K562 (cell line): ENCODE measurements around the gene PPP1R14C. TPM values are rescaled to one million over a fixed set of nuclear protein-coding genes. Genes with fewer than 3 reads are reported as not detected.

Experiments
- ATAC-seq: fragments of 200-7000 bp; cut with Tn5 transposase; 3 replicates; pipeline ENCODE4 v1.9.1; 2020; ENCODE audit warnings: moderate library complexity
- BruUV-seq: library from RNA; stranded (reverse); fragments of 400-500 nt; replicated peaks from 2 replicates; lab custom pipeline; 2021; lab: Mats Ljungman, UMichigan
- CTCF ChIA-PET: fragments of 300-600 bp; formaldehyde crosslinking; extraction: SDS; loops from one replicate; lab custom pipeline; 2021; ENCODE audit warnings: low intra/inter-chr PET ratio; lab: Yijun Ruan, JAX
- POLR2A ChIA-PET: fragments of 300-600, 350-650 bp; sonication (Branson Sonifier 250); formaldehyde crosslinking; extraction: SDS; loops from one replicate; lab custom pipeline; 2021; ENCODE audit warnings: antibody characterized with exemption, inconsistent platforms; lab: Yijun Ruan, JAX
- DNase-seq, 4 experiments: peaks; one replicate each; pipeline versions ENCODE4 v3.0.0 to v3.0.0-alpha.2; 2011 to 2018; ENCODE audit warnings: low spot score in 3 of 4, mixed read lengths in 3 of 4; ENCODE audit errors: extremely low read depth in 1 of 4
- FAIRE-seq: peaks from 2 replicates; lab custom pipeline; 2011; peaks lifted over from hg19 to GRCh38; lab: Jason Lieb, UNC
- H2AFZ ChIP-seq: 2 replicates; pipeline ENCODE4 v1.6.0; 2011; ENCODE audit warnings: low read depth, low read length, control low read depth, inconsistent platforms
- H3K27ac ChIP-seq: fragments of 200-600 bp; 3 replicates; pipeline ENCODE4 v1.8.0; 2011; ENCODE audit warnings: low read depth, mild to moderate bottlenecking, control low read depth, inconsistent platforms, low read length, moderate library complexity, mixed read lengths; ENCODE audit errors: extremely low read depth
- H3K27me3 ChIP-seq, 2 experiments: fragments of 300-600 bp in 1 of 2; 2 replicates in 1 of 2; 3 replicates in 1 of 2; pipeline versions ENCODE4 v1.6.0 to v1.8.0; 2011; ENCODE audit warnings: inconsistent platforms in 2 of 2, low read length in 2 of 2, mild to moderate bottlenecking in 1 of 2, mixed read lengths in 1 of 2, moderate library complexity in 1 of 2; ENCODE audit not compliant: control insufficient read depth in 2 of 2, insufficient read depth in 2 of 2
- H3K36me3 ChIP-seq: fragments of 300-600 bp; 3 replicates; pipeline ENCODE4 v1.8.0; 2011; ENCODE audit warnings: mild to moderate bottlenecking, low read length, inconsistent platforms; ENCODE audit not compliant: control insufficient read depth, insufficient read depth
- H3K4me1 ChIP-seq, 2 experiments: fragments of 200-600 bp in 1 of 2; replicated peaks in 1 of 2; 2 replicates in 1 of 2; 3 replicates in 1 of 2; pipeline versions ENCODE4 v1.5.1 to v1.8.0; 2011; ENCODE audit warnings: inconsistent platforms in 2 of 2, low read length in 2 of 2, mild to moderate bottlenecking in 1 of 2, mixed read lengths in 1 of 2, moderate library complexity in 1 of 2; ENCODE audit not compliant: control insufficient read depth in 2 of 2, insufficient read depth in 2 of 2
- H3K4me2 ChIP-seq: 2 replicates; pipeline ENCODE4 v1.6.1; 2011; ENCODE audit warnings: low read length, control low read depth, inconsistent platforms, mixed read lengths; ENCODE audit not compliant: insufficient read depth
- H3K4me3 ChIP-seq: fragments of 200-600 bp; sonication (generic), shearing (Covaris generic); 2 replicates; pipeline ENCODE4 v1.5.1; 2016; ENCODE audit warnings: control low read depth, inconsistent platforms
- H3K79me2 ChIP-seq: fragments of 200-600 bp; 3 replicates; pipeline ENCODE4 v1.8.0; 2011; ENCODE audit warnings: low read length, inconsistent platforms; ENCODE audit not compliant: control insufficient read depth, insufficient read depth
- H3K9ac ChIP-seq, 2 experiments: 2 replicates each; pipeline versions ENCODE4 v1.6.0 to v1.6.1; 2011; ENCODE audit warnings: low read depth in 2 of 2, low read length in 2 of 2, control low read depth in 1 of 2, inconsistent platforms in 1 of 2, mild to moderate bottlenecking in 1 of 2, mixed read lengths in 1 of 2; ENCODE audit not compliant: insufficient read depth in 1 of 2
- H3K9me1 ChIP-seq: one replicate; pipeline ENCODE4 v1.6.0; 2011; ENCODE audit warnings: inconsistent platforms, mild to moderate bottlenecking, low read length, moderate library complexity; ENCODE audit not compliant: control insufficient read depth, insufficient read depth
- H3K9me3 ChIP-seq: replicated peaks from 2 replicates; pipeline ENCODE4 v1.5.1; 2011; ENCODE audit warnings: low read depth, low read length, inconsistent platforms; ENCODE audit not compliant: control insufficient read depth, insufficient read depth
- H4K20me1 ChIP-seq: replicated peaks from 2 replicates; pipeline ENCODE4 v1.6.1; 2011; ENCODE audit warnings: low read length, inconsistent platforms, mixed read lengths; ENCODE audit not compliant: control insufficient read depth, insufficient read depth
- GABPB2 ChIP-seq: fragments of 250-450 bp; sonication (Bioruptor Pico); conservative IDR thresholded peaks from 2 replicates; pipeline ENCODE4 v1.5.1; 2021; ENCODE audit warnings: mild to moderate bottlenecking
- NBN ChIP-seq: fragments of 450-650 bp; IDR thresholded peaks from 2 replicates; pipeline ENCODE4 v1.6.1; 2016; ENCODE audit warnings: low read depth, mild to moderate bottlenecking
- YY1 ChIP-seq, 3 experiments: IDR thresholded peaks; 2 replicates each; pipeline ENCODE4 v1.6.1; 2011; ENCODE audit warnings: low read length in 2 of 3, mild to moderate bottlenecking in 2 of 3, moderate library complexity in 2 of 3, borderline replicate concordance in 1 of 3, control low read depth in 1 of 3, low read depth in 1 of 3; ENCODE audit not compliant: insufficient read depth in 3 of 3, insufficient replicate concordance in 2 of 3, control insufficient read depth in 1 of 3, insufficient read length in 1 of 3; ENCODE audit errors: extremely low read depth in 1 of 3
- WGBS: fragments of 100-300 bp; shearing (Covaris generic); methylation state at CpG from one replicate; pipeline ENCODE4 v1.1.6; 2016; ENCODE audit warnings: low coverage, mixed read lengths; ENCODE audit not compliant: insufficient coverage; ENCODE audit errors: missing lambda C conversion rate; 5-methylcytosine and 5-hydroxymethylcytosine counted together
- in situ Hi-C: fragments of 300-500 bp; cut with MboI; formaldehyde crosslinking; loops from 4 replicates; pipeline ENCODE4 v1.15.0; 2018; ENCODE audit warnings: inconsistent platforms, mixed read lengths
- intact Hi-C: fragments of 100-400 bp; cut with micrococcal nuclease; formaldehyde crosslinking; loops from 2 replicates; pipeline ENCODE4 v1.14.2; 2022
- polyA plus RNA-seq, 8 experiments: library from polyadenylated mRNA; depleted of rRNA in 4 of 8; stranded (reverse) in 5 of 8; unstranded in 3 of 8; fragments of >200 nt; fragmentation: Nextera tagmentation in 2 of 8; fragmentation: Illumina TruSeq in 1 of 8; extraction: Ambion mirVana in 2 of 8; extraction: Trizol in 1 of 8; gene quantifications; 2 replicates each; pipeline versions ENCODE4 v1.2.1 to v1.2.3, GENCODE V29; 2011 to 2014; ENCODE audit warnings: inconsistent platforms in 1 of 8, missing spikeins in 1 of 8
- total RNA-seq, 7 experiments: library from RNA; depleted of rRNA in 6 of 7; stranded (reverse); fragments of >200 nt in 6 of 7; fragmentation: Illumina TruSeq in 2 of 7; extraction: Trizol in 2 of 7; gene quantifications; 2 replicates each; pipeline versions ENCODE4 v1.2.1 to v1.2.3, GENCODE V29; 2011 to 2021; ENCODE audit warnings: low replicate concordance in 1 of 7
- TF ChIP-seq, protein P1 (sequence below), 2 experiments: fragments of 450-650 bp in 1 of 2; sonication (generic) in 1 of 2; formaldehyde crosslinking in 1 of 2; IDR thresholded peaks; 2 replicates each; pipeline versions ENCODE4 v1.7.1 to v1.9.0; 2016 to 2022; ENCODE audit warnings: inconsistent platforms in 1 of 2, mild to moderate bottlenecking in 1 of 2, missing genetic modification reagents in 1 of 2

PPP1R14C gene
- total and polyA plus RNA-seq, 9 of the 15 experiments (the other 6 are each of a cell fraction or from before 2014, with no cell fraction given): 4.5 to 16.6 (median 11.9) TPM

DNA sequence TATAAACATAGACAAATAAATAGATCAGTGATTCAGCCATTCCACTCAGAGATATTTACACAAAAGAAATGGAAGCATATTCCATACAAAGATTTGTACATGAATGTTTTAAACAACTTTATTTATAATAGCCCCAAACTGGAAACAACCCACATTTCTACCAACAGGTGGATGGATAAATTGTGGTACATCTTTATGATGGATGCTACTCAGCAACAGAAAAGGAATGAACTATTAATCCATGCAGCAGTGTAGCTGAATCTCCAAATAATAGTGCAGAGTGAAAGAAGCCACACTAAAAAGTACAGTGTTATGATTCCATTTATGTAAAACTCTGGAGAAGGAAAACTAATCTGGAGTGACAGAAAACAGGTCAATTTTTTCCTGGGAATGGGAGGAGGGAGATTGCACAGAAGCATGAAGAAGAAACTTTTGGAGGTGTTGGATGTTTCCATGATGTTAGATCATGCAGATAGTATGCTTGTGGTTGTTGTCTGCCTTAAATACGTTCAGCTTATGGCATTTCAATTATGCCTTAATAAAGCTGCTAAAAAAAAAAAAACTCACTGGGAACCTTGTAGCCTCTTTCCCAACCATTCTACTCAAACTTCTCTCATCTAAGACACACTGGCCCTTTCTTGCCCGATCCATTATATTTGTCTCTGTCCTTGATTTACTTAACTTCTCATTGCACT, 100.9 kb downstream of the PPP1R14C start:
- no peaks in the 10 kb centered on the region for H3K27me3 ChIP-seq
- no peaks in the 10 kb centered on the region for H3K9me1 ChIP-seq
- intact Hi-C loops (no loop called here), in situ Hi-C loops (no loop called here)
- peaks cover 0 to 6% of the 10 kb centered on the region in 2 experiments; a peak in 2 of 5 replicates for H3K4me1 ChIP-seq
- no peak for FAIRE-seq
- POLR2A ChIA-PET: interaction anchor here (0.5 to 1.0 kb wide), 5 partner anchors 8 to 77 kb away, joined by 3 read pairs; no protein-coding TSS in a partner anchor
- no peaks in the 10 kb centered on the region for H4K20me1 ChIP-seq
- no peak overlapping the region for H3K9ac ChIP-seq
- no peak overlapping the region for H2AFZ ChIP-seq
- no peak for DNase-seq
- peaks cover 11% of the 10 kb centered on the region for H3K9me3 ChIP-seq
- H3K36me3 ChIP-seq: no peaks in the 10 kb centered on the region; the same call in 2 of the 3 replicates
- TF ChIP-seq, protein P1, sequence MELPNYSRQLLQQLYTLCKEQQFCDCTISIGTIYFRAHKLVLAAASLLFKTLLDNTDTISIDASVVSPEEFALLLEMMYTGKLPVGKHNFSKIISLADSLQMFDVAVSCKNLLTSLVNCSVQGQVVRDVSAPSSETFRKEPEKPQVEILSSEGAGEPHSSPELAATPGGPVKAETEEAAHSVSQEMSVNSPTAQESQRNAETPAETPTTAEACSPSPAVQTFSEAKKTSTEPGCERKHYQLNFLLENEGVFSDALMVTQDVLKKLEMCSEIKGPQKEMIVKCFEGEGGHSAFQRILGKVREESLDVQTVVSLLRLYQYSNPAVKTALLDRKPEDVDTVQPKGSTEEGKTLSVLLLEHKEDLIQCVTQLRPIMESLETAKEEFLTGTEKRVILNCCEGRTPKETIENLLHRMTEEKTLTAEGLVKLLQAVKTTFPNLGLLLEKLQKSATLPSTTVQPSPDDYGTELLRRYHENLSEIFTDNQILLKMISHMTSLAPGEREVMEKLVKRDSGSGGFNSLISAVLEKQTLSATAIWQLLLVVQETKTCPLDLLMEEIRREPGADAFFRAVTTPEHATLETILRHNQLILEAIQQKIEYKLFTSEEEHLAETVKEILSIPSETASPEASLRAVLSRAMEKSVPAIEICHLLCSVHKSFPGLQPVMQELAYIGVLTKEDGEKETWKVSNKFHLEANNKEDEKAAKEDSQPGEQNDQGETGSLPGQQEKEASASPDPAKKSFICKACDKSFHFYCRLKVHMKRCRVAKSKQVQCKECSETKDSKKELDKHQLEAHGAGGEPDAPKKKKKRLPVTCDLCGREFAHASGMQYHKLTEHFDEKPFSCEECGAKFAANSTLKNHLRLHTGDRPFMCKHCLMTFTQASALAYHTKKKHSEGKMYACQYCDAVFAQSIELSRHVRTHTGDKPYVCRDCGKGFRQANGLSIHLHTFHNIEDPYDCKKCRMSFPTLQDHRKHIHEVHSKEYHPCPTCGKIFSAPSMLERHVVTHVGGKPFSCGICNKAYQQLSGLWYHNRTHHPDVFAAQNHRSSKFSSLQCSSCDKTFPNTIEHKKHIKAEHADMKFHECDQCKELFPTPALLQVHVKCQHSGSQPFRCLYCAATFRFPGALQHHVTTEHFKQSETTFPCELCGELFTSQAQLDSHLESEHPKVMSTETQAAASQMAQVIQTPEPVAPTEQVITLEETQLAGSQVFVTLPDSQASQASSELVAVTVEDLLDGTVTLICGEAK (IDR thresholded peaks at IDR 0.05): peak; percentile 55; the same call in 1 of the 2 replicates
- TF ChIP-seq, protein P1 (CRISPR knock-in tag; IDR thresholded peaks at IDR 0.05): no peak
- TF ChIP-seq NBN (no peak), GABPB2 (CRISPR knock-in tag) (no peak), YY1 (IDR thresholded peaks at IDR 0.05; ENCODE audit: borderline replicate concordance in 1 of 3, control insufficient read depth in 1 of 3, extremely low read depth in 1 of 3, insufficient read depth in 3 of 3, insufficient read length in 1 of 3, insufficient replicate concordance in 2 of 3, low read depth in 1 of 3, low read length in 2 of 3) (no peak)
- H3K27ac ChIP-seq: no peak overlapping the region
- H3K4me3 ChIP-seq: no peak overlapping the region
- 37% methylated on average over 2 of the region's 2 CpGs for WGBS
- BruUV-seq: no TSS peak
- no peak for ATAC-seq
- CTCF ChIA-PET: no interaction called here
- no peak overlapping the region for H3K4me2 ChIP-seq
- H3K79me2 ChIP-seq: no peaks in the 10 kb centered on the region
